Neutrophil (primary cell): ENCODE results near the gene ZNF618.

Source experiments
- H3K27ac ChIP-seq: fragments of 200-600 bp; sonication (generic); 2 replicates; pipeline ENCODE4 v1.5.1; 2016; ENCODE audit warnings: mild to moderate bottlenecking, moderate library complexity
- H3K27me3 ChIP-seq: fragments of 200-600 bp; sonication (generic); 2 replicates; pipeline ENCODE4 v1.6.0; 2016; ENCODE audit warnings: mild to moderate bottlenecking
- H3K36me3 ChIP-seq: fragments of 200-600 bp; sonication (generic); 2 replicates; pipeline ENCODE4 v1.5.1; 2017
- H3K4me1 ChIP-seq, 2 experiments: fragments of 200-600 bp in 1 of 2; sonication (generic) in 1 of 2; 1 replicate in 1 of 2; 2 replicates in 1 of 2; pipeline versions ENCODE4 v1.5.1 to v1.6.1; 2013 to 2016; ENCODE audit warnings: low read depth in 1 of 2, low read length in 1 of 2, mild to moderate bottlenecking in 1 of 2, moderate library complexity in 1 of 2; ENCODE audit not compliant: control insufficient read depth in 1 of 2, insufficient read depth in 1 of 2
- H3K4me3 ChIP-seq, 2 experiments: fragments of 200-600 bp in 1 of 2; sonication (generic) in 1 of 2; 1 replicate in 1 of 2; 2 replicates in 1 of 2; pipeline ENCODE4 v1.5.1; 2013 to 2016; ENCODE audit warnings: low read depth in 1 of 2, low read length in 1 of 2, mild to moderate bottlenecking in 1 of 2, moderate library complexity in 1 of 2
- H3K9me3 ChIP-seq: fragments of 200-600 bp; sonication (generic); 2 replicates; pipeline ENCODE4 v1.5.1; 2016
- CTCF ChIP-seq: fragments of 200-600 bp; sonication (generic); IDR thresholded peaks from 2 replicates; pipeline ENCODE4 v1.5.1; 2016; ENCODE audit warnings: antibody characterized with exemption

Gene ZNF618

GRCh38 chr9:113933671-113934070 lies 57.6 kb downstream of the ZNF618 start:
- Histone ChIP-seq H3K27ac (no peak overlapping the region), H3K27me3 (no peaks in the 10 kb centered on the region), H3K4me3 (no peak overlapping the region), H3K4me1 (no peaks in the 10 kb centered on the region), H3K36me3 (no peaks in the 10 kb centered on the region), H3K9me3 (no peaks in the 10 kb centered on the region)
- no peak for TF ChIP-seq CTCF

- H3K4me3 ChIP-seq, result no peak overlapping the region
- no peak overlapping the region for H3K27ac ChIP-seq
- H3K4me1 ChIP-seq, result no peaks in the 10 kb centered on the region
- TF ChIP-seq CTCF, result no peak
- H3K27me3 ChIP-seq, result no peaks in the 10 kb centered on the region
- H3K36me3 ChIP-seq, result no peaks in the 10 kb centered on the region
- H3K9me3 ChIP-seq, result no peaks in the 10 kb centered on the region
These were observed 58.2 kb downstream of the ZNF618 start for GRCh38 chr9:113934167-113934828.

- TF ChIP-seq CTCF, result no peak
- Histone ChIP-seq H3K4me1 (no peaks in the 10 kb centered on the region), H3K27ac (no peak overlapping the region), H3K27me3 (no peaks in the 10 kb centered on the region), H3K9me3 (no peaks in the 10 kb centered on the region), H3K4me3 (no peak overlapping the region), H3K36me3 (no peaks in the 10 kb centered on the region)
These were observed 58.9 kb downstream of the ZNF618 start for GRCh38 chr9:113934829-113935676.

GRCh38 chr9:113935677-113936380 lies 59.7 kb downstream of the ZNF618 start:
- no peaks in the 10 kb centered on the region for H3K9me3 ChIP-seq
- no peaks in the 10 kb centered on the region for H3K4me1 ChIP-seq
- no peaks in the 10 kb centered on the region for H3K27me3 ChIP-seq
- no peaks in the 10 kb centered on the region for H3K36me3 ChIP-seq
- H3K4me3 ChIP-seq, result no peak overlapping the region
- TF ChIP-seq CTCF, result no peak
- no peak overlapping the region for H3K27ac ChIP-seq

- H3K27ac ChIP-seq, result no peak overlapping the region
- H3K4me3 ChIP-seq, result no peak overlapping the region
- H3K9me3 ChIP-seq, result no peaks in the 10 kb centered on the region
- TF ChIP-seq CTCF, result no peak
- no peaks in the 10 kb centered on the region for H3K4me1 ChIP-seq
- no peaks in the 10 kb centered on the region for H3K36me3 ChIP-seq
- no peaks in the 10 kb centered on the region for H3K27me3 ChIP-seq
These were observed 64.0 kb downstream of the ZNF618 start for GRCh38 chr9:113940077-113940476.
